Fibroblast of lung (primary cell): ENCODE data around the gene HSPB6.

Experiments
- CTCF ChIP-seq, 2 donors: IDR thresholded peaks in 1 of 2; conservative IDR thresholded peaks in 1 of 2; 1 replicate in 1 of 2; 2 replicates in 1 of 2; pipeline ENCODE4 v1.5.1; 2011 to 2012; ENCODE audit warnings: low read length in 2 of 2, control low read depth in 1 of 2, inconsistent platforms in 1 of 2, low read depth in 1 of 2, mild to moderate bottlenecking in 1 of 2
- EZH2 ChIP-seq: IDR thresholded peaks from 2 replicates; pipeline ENCODE4 v1.5.1; 2012; ENCODE audit warnings: low read length, control low read depth, mild to moderate bottlenecking; ENCODE audit errors: missing control alignments

DNA sequence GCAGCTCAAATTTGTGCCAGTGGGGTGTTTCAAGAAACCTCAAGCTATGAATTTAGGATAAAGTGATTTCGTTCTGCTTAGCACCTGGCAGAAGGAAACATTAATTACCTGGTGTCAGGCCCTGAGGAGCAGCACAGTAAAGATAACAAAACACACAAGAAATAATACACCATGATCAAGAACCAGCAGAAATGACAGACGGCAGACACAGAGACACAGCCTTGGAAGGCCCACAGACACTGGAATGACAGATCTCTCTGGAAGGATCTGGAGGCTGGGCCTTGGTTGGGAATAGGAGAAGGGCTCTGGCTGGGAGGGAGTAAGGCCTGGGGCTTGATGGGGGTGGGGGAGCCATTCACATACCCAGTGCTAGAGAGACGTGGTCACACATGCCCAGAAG lies 45.0 kb upstream of the HSPB6 start:
- TF ChIP-seq CTCF (conservative IDR thresholded peaks at IDR 0.05 in 1 of 2, IDR thresholded peaks at IDR 0.05 in 1 of 2; ENCODE audit: low read depth in 1 of 2, low read length in 2 of 2): no peak
- no peak for TF ChIP-seq EZH2
